ENCODE results near the gene ENAH.
"Not testable (repeated sequence)": the region's sequence is repeated elsewhere in the genome, so short reads cannot be mapped to it uniquely, and the experiment has no call there.

The ENAH gene

GRCh38 chr1:225650179-225650578 is 2.7 kb downstream of the ENAH start:
- DNase-seq (ENCODE audit: low read depth, low spot score) = no peak

DNA sequence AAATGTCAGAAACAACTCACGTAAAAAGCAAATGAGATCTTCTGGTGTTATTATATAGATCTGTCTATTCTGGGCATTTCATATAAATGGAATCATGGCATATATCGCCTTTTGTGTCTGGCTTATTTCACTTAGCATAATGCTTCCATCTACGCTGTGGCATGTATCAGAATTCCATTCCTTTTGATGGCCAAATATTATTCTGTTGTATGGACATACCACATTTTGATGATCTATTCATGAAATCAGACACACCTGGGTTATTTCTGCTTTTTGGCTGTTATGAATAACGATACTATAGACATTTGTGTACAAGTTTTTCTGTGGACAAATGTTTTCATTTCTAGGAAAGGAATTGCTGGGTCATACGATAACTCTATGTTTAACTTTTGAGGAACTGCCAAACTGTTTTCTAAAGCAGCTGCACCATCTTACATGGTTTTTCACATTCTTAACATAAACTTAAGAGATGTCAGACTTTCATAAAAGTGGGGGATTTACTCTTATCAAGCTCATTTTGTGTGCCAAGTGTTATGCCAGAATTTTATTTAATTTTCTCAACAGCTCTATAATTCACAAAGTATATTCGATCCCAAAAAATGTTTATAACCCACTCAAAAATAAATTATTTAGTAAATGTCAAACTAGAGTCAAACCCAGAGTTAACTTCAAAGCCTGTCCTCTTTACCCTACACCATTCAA is 7.6 kb downstream of the ENAH start:
- DNase-seq (ENCODE audit: low read depth, low spot score) = no peak

GRCh38 chr1:225644666-225645065 is 8.3 kb downstream of the ENAH start:
- DNase-seq (ENCODE audit: low read depth, low spot score) = no peak

DNA sequence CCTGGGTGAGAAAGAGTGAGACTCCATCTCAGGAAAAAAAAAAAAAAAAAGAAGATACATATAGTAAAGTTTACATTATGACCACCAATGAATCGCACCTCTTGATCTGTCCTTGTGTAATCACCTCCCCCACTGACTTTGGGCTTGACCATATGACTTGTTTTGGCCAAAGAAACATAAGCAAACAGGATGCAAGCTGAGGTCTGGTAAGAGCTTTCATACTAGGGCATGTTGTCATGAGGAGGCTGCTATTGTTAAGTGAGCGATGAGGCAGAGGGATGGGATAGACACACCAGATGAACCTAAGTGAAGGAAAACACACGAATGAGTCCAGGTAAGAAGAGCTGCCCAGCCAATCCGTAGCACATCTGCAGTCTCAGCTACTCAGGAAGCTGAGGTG is 10.7 kb downstream of the ENAH start:
- no peak for DNase-seq (ENCODE audit: low read depth, low spot score)

GRCh38 chr1:225638853-225639252 is 14.1 kb downstream of the ENAH start:
- no peak for DNase-seq (ENCODE audit: low read depth, low spot score)

GRCh38 chr1:225637651-225638199 is 15.2 kb downstream of the ENAH start:
- DNase-seq (ENCODE audit: low read depth, low spot score) = no peak

DNA sequence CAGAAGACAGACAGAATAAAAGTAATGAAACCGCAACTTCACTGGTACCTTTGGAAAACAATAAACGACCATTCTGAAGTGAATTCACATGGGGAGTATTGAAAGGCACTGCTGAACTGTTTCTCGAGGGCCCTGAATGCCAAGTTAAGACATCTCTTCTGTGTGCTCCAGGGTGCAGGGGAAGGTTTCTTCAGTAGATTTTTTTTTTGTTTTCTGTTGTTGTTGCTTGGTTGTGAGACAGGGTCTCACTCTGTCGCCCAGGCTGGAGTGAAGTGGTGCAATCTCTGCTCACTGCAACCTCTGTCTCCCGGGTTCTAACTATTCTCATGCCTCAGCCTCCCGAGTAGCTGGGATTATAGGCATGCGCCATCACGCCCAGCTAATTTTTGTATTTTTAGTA is 15.9 kb downstream of the ENAH start:
- not testable (repeated sequence) for DNase-seq (ENCODE audit: low read depth, low spot score)

GRCh38 chr1:225635649-225636048 is 17.3 kb downstream of the ENAH start:
- no peak for DNase-seq (ENCODE audit: low read depth, low spot score)

GRCh38 chr1:225632836-225633235 is 20.1 kb downstream of the ENAH start:
- not testable (repeated sequence) for DNase-seq (ENCODE audit: low read depth, low spot score)

DNA sequence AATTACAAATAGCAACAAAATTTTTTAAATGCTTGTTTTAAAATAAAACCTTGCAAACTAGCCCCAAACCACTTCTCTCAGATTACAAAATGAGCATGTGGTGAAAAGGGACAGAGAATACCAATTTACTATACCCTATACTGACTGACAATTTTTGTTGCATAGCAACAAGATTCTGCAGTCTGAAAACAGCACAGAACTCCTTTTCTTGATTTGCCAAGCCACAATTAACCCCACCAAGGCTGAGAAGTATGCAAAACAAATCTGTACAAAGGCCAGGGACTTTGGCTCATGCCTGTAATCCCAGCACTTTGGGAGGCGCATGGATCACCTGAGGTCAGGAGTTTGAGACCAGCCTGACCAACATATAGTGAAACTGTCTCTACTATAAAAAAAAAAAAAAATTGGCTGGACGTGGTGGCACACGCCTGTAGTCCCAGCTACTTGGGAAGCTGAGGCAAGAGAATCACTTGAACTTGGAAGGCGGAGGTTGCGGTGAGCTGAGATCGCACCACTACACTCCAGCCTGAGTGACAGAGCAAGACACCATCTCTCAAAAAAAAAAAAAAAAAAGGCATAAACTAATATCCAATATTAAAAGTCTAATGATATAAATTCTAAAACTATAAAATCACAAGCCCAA is 21.8 kb downstream of the ENAH start:
- no peak for DNase-seq (ENCODE audit: low read depth, low spot score)

DNA sequence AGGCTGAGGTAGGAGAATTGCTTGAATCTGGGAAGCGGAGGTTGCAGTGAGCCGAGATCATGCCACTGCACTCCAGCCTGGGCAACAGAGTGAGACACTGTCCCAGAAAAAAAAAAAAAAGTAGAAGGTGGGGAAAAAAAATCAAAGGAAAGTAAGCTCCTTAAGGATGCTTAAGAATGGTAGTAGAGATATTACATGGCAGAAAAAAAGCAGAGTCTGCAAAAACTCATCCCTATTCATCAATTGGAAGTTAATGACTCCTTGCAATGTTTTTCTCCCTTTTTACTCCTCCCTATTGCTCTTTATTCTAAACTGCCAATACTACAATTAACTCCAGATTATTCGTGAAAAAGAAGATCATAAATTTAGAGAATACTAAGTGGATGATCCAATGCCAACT is 23.4 kb downstream of the ENAH start:
- no peak for DNase-seq (ENCODE audit: low read depth, low spot score)

- not testable (repeated sequence) for DNase-seq (ENCODE audit: low read depth, low spot score)
Observed at GRCh38 chr1:225628794-225629193, 24.1 kb downstream of the ENAH start.

DNA sequence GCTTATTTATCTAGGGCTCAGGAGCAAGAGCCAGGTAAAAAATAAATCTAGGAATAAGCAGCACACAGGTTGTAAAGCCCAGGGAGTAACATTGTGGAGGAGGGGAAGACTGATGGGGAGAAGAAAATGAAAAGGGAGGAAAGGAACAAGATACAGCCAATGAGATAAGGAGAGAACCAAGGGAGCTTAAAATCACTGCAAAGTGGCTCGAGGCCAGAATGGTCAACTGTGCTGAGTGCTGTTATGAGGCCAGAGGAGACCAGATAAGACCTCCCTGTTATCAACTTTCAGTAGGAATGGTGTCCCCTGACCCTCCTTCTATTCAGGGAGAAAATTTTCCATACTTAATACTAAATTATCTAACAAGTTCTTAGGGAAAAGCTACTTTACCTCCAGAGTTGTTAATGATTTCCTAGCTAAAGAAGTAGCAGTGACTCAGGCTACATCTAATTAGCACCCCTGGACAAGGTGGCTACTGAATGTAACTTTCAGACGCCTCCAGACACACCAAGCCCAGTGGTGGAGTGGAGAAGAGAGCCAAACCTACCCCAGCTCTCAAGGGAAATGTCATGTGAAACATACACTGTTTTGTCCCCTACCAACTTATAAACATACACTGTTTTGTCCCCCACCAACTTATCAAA is 25.5 kb downstream of the ENAH start:
- DNase-seq (ENCODE audit: low read depth, low spot score) = no peak

GRCh38 chr1:225626698-225627097 is 26.2 kb downstream of the ENAH start:
- no peak for DNase-seq (ENCODE audit: low read depth, low spot score)

- DNase-seq (ENCODE audit: low read depth, low spot score) = no peak
Observed at GRCh38 chr1:225617956-225618355, 35.0 kb downstream of the ENAH start.

DNA sequence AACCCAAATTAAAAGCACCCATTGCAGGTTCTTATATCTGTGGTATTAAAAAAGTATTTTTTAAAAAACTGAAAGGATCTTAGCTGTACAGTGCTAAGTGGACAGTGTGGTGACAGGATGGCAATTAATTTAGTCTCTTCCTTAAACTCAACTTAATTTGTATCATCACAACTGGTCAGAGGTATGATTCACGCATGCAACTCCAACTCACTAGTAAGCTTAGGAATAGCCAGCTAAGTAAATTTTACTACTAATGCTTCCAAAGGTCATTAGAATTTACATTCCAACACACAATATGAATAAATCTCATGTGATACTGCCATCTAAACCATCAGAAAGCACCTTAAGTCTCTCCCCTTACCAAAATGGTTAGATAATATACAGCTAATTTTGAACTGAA is 35.4 kb downstream of the ENAH start:
- no peak for DNase-seq (ENCODE audit: low read depth, low spot score)

DNA sequence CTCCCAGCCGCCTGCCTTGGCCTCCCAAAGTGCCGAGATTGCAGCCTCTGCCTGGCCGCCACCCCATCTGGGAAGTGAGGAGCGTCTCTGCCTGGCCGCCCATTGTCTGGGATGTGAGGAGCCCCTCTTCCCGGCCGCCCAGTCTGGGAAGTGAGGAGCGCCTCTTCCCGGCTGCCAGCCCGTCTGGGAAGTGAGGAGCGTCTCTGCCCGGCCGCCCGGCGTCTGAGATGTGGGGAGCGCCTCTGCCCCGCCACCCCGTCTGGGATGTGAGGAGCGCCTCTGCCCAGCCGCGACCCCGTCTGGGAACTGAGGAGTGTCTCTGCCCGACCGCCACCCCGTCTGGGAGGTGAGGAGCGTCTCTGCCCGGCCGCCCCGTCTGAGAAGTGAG is 37.5 kb downstream of the ENAH start:
- DNase-seq (ENCODE audit: low read depth, low spot score) = not testable (repeated sequence)

DNA sequence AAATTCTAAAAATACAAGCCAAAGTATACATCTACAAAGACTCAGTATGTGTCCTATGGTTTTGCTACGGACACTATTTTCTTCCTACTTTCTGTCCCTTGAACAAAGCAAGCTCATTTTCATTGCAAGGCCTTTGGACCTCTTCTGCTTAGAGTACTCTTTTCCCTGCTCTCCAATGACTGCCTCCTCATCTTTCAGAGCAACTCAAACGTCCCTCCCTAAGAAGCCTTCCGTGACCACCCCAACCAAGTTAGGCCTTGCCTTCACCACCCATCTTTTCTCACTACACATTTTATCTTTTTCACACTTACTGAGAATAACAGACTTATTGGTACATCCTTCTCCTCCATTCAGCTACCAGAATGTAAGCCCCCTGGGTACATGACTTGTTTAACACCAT is 39.9 kb downstream of the ENAH start:
- DNase-seq (ENCODE audit: low read depth, low spot score) = no peak

DNA sequence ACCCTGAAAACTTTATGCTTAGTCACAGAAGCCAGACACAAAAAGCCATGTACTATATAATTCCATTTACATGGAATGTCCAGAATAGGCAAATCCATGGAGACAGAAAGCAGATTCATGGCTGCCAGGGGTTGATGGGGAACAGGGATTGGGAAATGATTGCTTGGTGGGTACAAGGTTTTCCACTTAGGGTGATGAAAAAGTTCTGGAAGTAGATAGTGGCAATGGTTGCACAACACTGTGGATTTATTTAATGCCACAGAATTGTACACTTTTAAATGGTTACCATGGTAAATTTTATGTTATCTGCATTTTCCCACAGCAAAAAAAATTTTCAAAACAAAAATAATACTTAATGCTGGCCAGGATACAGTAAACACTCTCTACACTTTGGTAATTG is 40.6 kb downstream of the ENAH start:
- no peak for DNase-seq (ENCODE audit: low read depth, low spot score)

- DNase-seq (ENCODE audit: low read depth, low spot score) = no peak
Observed at GRCh38 chr1:225611537-225612223, 41.2 kb downstream of the ENAH start.

- no peak for DNase-seq (ENCODE audit: low read depth, low spot score)
Observed at GRCh38 chr1:225610539-225610938, 42.4 kb downstream of the ENAH start.
